GM12865 (cell line): Measurements from ENCODE around the gene MAP4K3.

Source experiments
- DNase-seq: peaks from one replicate; pipeline ENCODE4 v3.0.0; 2010; ENCODE audit warnings: low read depth
- H3K4me3 ChIP-seq: 2 replicates; pipeline ENCODE4 v1.5.1; 2011; ENCODE audit warnings: mild to moderate bottlenecking, low read depth, low read length, control low read depth
- CTCF ChIP-seq: IDR thresholded peaks from 2 replicates; pipeline ENCODE4 v1.5.1; 2011; ENCODE audit warnings: low read length, control low read depth, low read depth, inconsistent platforms; ENCODE audit not compliant: insufficient read depth; ENCODE audit errors: missing control alignments

MAP4K3 gene

GRCh38 chr2:39411181-39411944 lies 25.7 kb downstream of the MAP4K3 start:
- TF ChIP-seq CTCF, result no peak
- no peak overlapping the region for H3K4me3 ChIP-seq
- DNase-seq, result no peak

- no peak for TF ChIP-seq CTCF
- DNase-seq, result no peak
- no peak overlapping the region for H3K4me3 ChIP-seq
Observed at GRCh38 chr2:39409697-39410389, 27.2 kb downstream of the MAP4K3 start.

- no peak overlapping the region for H3K4me3 ChIP-seq
- peak; percentile 43 for DNase-seq
- TF ChIP-seq CTCF, result no peak
Observed at GRCh38 chr2:39408351-39409136, 28.5 kb downstream of the MAP4K3 start.

- no peak for DNase-seq
- H3K4me3 ChIP-seq, result no peak overlapping the region
- TF ChIP-seq CTCF, result no peak
Observed at GRCh38 chr2:39407516-39408296, 29.4 kb downstream of the MAP4K3 start.

- TF ChIP-seq CTCF, result no peak
- DNase-seq, result no peak
- no peak overlapping the region for H3K4me3 ChIP-seq
Observed at GRCh38 chr2:39405364-39405763, 31.7 kb downstream of the MAP4K3 start.

- no peak overlapping the region for H3K4me3 ChIP-seq
- TF ChIP-seq CTCF, result no peak
- DNase-seq, result peak; percentile 24
Observed at GRCh38 chr2:39403311-39403710, 33.8 kb downstream of the MAP4K3 start.
